DND-41 (cell line): ENCODE measurements around the gene CCDC85C.

Experiments used
- ATAC-seq: fragments of 200-7000 bp; cut with Tn5 transposase; 3 replicates; pipeline ENCODE4 v1.9.1; 2021; ENCODE audit warnings: low read depth; ENCODE audit not compliant: insufficient read depth
- DNase-seq: peaks from one replicate; pipeline ENCODE4 v3.0.0-alpha.2; 2020
- H2AFZ ChIP-seq: 2 replicates; pipeline ENCODE4 v1.6.0; 2012; ENCODE audit warnings: low read depth, low read length
- H3K27ac ChIP-seq: 2 replicates; pipeline ENCODE4 v1.5.1; 2012; ENCODE audit warnings: low read length, inconsistent platforms
- H3K27me3 ChIP-seq: fragments of 200-600 bp; sonication (generic); 2 replicates; pipeline ENCODE4 v1.6.0; 2012; ENCODE audit warnings: low read length, mild to moderate bottlenecking, inconsistent platforms; ENCODE audit not compliant: insufficient read depth, poor library complexity
- H3K36me3 ChIP-seq: 2 replicates; pipeline ENCODE4 v1.5.1; 2012; ENCODE audit warnings: low read length, inconsistent platforms; ENCODE audit not compliant: insufficient read depth
- H3K4me1 ChIP-seq: 2 replicates; pipeline ENCODE4 v1.5.1; 2012; ENCODE audit warnings: mild to moderate bottlenecking, low read length; ENCODE audit not compliant: insufficient read depth
- H3K4me2 ChIP-seq: 2 replicates; pipeline ENCODE4 v1.6.0; 2012; ENCODE audit warnings: mild to moderate bottlenecking, moderate library complexity, low read length, inconsistent platforms; ENCODE audit not compliant: insufficient read depth
- H3K4me3 ChIP-seq, 2 experiments: fragments of 200-600 bp in 1 of 2; shearing (Covaris generic) in 1 of 2; 2 replicates each; pipeline ENCODE4 v1.5.1; 2012 to 2016; ENCODE audit warnings: inconsistent platforms in 2 of 2, low read length in 2 of 2, mild to moderate bottlenecking in 2 of 2, low read depth in 1 of 2, moderate library complexity in 1 of 2
- H3K79me2 ChIP-seq: 2 replicates; pipeline ENCODE4 v1.6.0; 2012; ENCODE audit warnings: low read length, inconsistent platforms; ENCODE audit not compliant: insufficient read depth
- H3K9ac ChIP-seq: 2 replicates; pipeline ENCODE4 v1.6.0; 2012; ENCODE audit warnings: low read depth, mild to moderate bottlenecking, inconsistent platforms, low read length, moderate library complexity
- H3K9me3 ChIP-seq: 2 replicates; pipeline ENCODE4 v1.5.1; 2012; ENCODE audit warnings: low read length, moderate library complexity, mild to moderate bottlenecking, inconsistent platforms; ENCODE audit not compliant: insufficient read depth, severe bottlenecking
- H4K20me1 ChIP-seq: 2 replicates; pipeline ENCODE4 v1.6.0; 2012; ENCODE audit warnings: low read length; ENCODE audit not compliant: insufficient read depth
- EZH2 ChIP-seq: IDR thresholded peaks from 3 replicates; pipeline ENCODE4 v1.6.1; 2012; ENCODE audit warnings: borderline replicate concordance, low read depth, mild to moderate bottlenecking, moderate library complexity, low read length, inconsistent platforms; ENCODE audit not compliant: severe bottlenecking
- TF ChIP-seq, protein P1 (sequence below): IDR thresholded peaks from 2 replicates; pipeline ENCODE4 v1.5.1; 2012; ENCODE audit warnings: borderline replicate concordance, low read length, moderate library complexity, mild to moderate bottlenecking; ENCODE audit not compliant: poor library complexity, severe bottlenecking; ENCODE audit errors: extremely low read depth

CCDC85C gene

GRCh38 chr14:99573436-99574098, 30.4 kb downstream of the CCDC85C start:
- ATAC-seq (no peak), DNase-seq (no peak)
- Histone ChIP-seq H3K4me1 (no peaks in the 10 kb centered on the region), H2AFZ (no peak overlapping the region), H3K36me3 (no peaks in the 10 kb centered on the region), H3K27me3 (no peaks in the 10 kb centered on the region), H3K9me3 (no peaks in the 10 kb centered on the region), H3K27ac (no peak overlapping the region), H3K4me2 (no peak overlapping the region), H3K9ac (no peak overlapping the region), H3K79me2 (peaks cover 3% of the 10 kb centered on the region; the same call in 1 of the 2 replicates), H3K4me3 (no peak overlapping the region), H4K20me1 (peaks cover 90% of the 10 kb centered on the region)
- no peak for TF ChIP-seq EZH2
- TF ChIP-seq, protein P1, sequence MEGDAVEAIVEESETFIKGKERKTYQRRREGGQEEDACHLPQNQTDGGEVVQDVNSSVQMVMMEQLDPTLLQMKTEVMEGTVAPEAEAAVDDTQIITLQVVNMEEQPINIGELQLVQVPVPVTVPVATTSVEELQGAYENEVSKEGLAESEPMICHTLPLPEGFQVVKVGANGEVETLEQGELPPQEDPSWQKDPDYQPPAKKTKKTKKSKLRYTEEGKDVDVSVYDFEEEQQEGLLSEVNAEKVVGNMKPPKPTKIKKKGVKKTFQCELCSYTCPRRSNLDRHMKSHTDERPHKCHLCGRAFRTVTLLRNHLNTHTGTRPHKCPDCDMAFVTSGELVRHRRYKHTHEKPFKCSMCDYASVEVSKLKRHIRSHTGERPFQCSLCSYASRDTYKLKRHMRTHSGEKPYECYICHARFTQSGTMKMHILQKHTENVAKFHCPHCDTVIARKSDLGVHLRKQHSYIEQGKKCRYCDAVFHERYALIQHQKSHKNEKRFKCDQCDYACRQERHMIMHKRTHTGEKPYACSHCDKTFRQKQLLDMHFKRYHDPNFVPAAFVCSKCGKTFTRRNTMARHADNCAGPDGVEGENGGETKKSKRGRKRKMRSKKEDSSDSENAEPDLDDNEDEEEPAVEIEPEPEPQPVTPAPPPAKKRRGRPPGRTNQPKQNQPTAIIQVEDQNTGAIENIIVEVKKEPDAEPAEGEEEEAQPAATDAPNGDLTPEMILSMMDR = no peak

GRCh38 chr14:99573000-99573330, 31.0 kb downstream of the CCDC85C start:
- H3K4me3 ChIP-seq = no peak overlapping the region
- no peak overlapping the region for H3K9ac ChIP-seq
- H4K20me1 ChIP-seq = peaks cover 90% of the 10 kb centered on the region
- H3K27ac ChIP-seq = no peak overlapping the region
- H2AFZ ChIP-seq = no peak overlapping the region
- no peak for TF ChIP-seq EZH2
- TF ChIP-seq, protein P1 = no peak
- ATAC-seq (no peak), DNase-seq (no peak)
- H3K9me3 ChIP-seq = no peaks in the 10 kb centered on the region
- H3K36me3 ChIP-seq = no peaks in the 10 kb centered on the region
- H3K4me2 ChIP-seq = no peak overlapping the region
- no peaks in the 10 kb centered on the region for H3K4me1 ChIP-seq
- H3K27me3 ChIP-seq = no peaks in the 10 kb centered on the region
- peaks cover 3% of the 10 kb centered on the region; the same call in 1 of the 2 replicates for H3K79me2 ChIP-seq

DNA sequence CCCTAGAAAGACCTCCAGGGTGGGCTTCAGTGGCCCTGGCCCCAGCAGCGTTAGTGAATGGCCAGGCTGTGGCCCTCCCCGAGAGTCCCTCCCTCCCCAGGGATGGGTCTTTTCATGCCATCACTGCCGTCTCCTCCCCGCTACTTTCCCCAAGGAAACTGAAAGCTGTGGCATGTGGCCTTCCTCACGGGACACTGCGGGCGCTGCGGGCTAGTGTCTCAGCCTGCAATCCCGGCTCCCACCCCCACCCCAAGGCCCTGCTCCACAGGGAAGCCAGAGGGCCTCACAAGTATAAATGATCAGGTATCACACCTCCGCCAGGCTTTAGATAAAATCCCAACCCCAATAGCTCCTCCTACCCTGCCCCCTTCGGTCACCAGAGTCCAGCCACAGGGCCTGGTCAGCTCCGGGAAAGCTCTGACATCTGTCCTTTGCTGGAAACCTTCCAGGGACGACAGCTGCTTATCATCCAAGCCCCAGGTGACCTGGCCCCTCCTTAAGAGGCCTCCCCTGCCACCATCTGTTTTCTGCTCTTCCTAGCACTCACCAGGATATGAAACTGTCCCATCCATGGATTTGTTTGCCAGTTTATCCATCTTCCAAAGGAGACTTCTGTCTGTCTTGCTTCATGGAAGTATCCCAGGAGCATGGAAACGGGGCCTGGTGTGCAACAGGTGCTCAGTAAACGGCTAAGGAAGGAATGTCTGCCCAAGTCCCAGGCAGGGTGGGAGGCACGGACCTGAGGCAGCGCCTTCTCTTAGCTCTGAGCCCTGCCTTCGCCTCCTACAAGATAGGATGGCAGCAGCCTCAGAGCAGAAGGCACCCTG, 31.6 kb downstream of the CCDC85C start:
- Histone ChIP-seq H4K20me1 (peaks cover 88% of the 10 kb centered on the region), H2AFZ (no peak overlapping the region), H3K4me3 (no peak overlapping the region), H3K4me1 (no peaks in the 10 kb centered on the region), H3K9ac (no peak overlapping the region), H3K4me2 (no peak overlapping the region), H3K27ac (no peak overlapping the region), H3K9me3 (no peaks in the 10 kb centered on the region), H3K27me3 (no peaks in the 10 kb centered on the region), H3K36me3 (no peaks in the 10 kb centered on the region), H3K79me2 (0 out of 2 replicates have a peak, but pooled peaks cover 3% of the 10 kb centered on the region)
- TF ChIP-seq, protein P1 = no peak
- TF ChIP-seq EZH2 = no peak
- ATAC-seq (no peak), DNase-seq (no peak)
